GM18873 (cell line): Measurements from ENCODE around the gene TCF3.

ENCODE experiments used
- ATAC-seq: cut with Tn5 transposase; IDR thresholded peaks from one replicate; pipeline ENCODE4 v1.9.1; 2021; ENCODE audit warnings: mild to moderate bottlenecking, moderate library complexity, moderate number of reproducible peaks; ENCODE audit not compliant: unreplicated experiment, low FRiP score

The TCF3 gene

DNA sequence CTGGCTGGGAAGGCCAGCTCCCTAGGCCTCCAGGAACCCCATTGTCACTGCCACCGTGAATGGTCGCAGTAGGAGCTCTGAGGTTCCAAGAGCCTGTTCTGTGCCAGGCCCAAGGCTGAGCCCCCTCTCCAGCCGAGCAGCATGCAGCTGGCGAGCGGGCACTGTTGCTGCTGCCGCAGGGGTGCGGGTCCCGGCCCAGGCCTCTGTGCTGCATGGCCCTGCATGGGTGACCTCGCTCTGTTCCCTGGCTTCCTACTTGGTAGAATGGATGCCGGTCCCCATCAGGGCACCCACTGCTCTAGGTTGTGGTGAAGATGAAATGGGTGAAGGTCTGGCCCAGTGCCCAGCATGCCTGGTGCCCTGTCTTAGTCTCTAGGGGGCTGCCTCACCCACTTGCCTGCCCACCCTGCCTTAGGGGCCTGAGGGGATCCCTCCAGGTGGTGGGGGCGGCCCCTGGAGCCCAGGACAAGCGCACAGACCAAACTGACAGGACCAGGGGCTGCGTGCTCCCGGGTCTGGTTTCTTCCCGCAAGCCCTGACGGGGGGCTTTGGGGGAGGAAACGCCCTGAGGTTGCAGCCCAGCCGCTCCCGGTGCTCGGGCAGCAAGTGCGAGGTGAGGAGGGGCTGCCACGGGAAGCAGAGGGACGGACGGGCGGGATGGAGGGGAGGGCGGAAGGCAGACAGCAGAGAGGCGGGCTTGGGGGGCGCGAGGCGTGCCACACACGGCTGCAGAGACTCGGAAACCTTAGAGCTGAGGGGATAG, 38.4 kb downstream of the TCF3 start:
- ATAC-seq: no peak

GRCh38 chr19:1613146-1613545, 39.3 kb downstream of the TCF3 start:
- no peak for ATAC-seq

GRCh38 chr19:1612114-1613086, 40.0 kb downstream of the TCF3 start:
- no peak for ATAC-seq

- no peak for ATAC-seq
These were observed 41.1 kb downstream of the TCF3 start for GRCh38 chr19:1611353-1611752.

DNA sequence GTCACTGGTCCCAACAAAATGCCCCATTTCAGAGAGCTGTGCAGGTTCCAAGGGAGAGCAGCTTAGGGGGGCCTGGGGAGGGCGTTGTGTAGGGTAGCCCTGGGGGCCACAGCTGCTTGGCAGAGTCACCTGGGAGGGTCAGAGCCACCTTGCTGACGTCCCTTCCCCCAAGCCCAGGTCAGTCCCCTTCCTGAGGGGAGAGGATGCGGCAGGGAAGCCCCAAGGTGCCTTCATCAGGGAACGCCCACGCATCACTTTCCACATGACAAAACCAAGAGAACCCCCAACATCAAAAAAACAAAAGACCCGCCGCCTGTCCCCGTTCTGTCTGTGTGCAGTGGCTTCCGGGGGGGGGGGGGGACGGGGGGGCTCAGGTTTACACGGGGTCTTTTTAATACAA, 41.8 kb downstream of the TCF3 start:
- no peak for ATAC-seq

GRCh38 chr19:1609680-1610474, 42.5 kb downstream of the TCF3 start:
- no peak for ATAC-seq

DNA sequence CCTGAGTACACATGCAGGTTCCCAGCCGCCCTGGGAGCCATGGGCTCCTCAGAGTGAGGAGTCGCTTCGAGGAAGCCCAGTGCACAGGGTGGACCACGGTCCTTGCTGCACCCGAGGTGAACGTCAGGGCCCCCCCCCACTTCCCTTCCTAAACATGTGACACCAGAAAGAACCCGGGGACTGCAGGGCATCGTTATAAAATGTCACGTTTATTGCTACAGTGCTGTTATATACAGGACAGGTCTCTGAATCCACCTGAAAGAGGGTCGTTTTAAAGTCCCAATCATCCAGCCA, 43.4 kb downstream of the TCF3 start:
- ATAC-seq: no peak

- ATAC-seq: no peak
These were observed 43.9 kb downstream of the TCF3 start for GRCh38 chr19:1608359-1609102.

- ATAC-seq: no peak
These were observed 46.2 kb downstream of the TCF3 start for GRCh38 chr19:1606138-1606651.

GRCh38 chr19:1605236-1606137, 46.9 kb downstream of the TCF3 start, which contains the start of gene UQCR11:
Gene UQCR11, minus strand, starts transcription at chr19:1605462. Its CDS starts 53 bp downstream, at chr19:1605409.
- peak; percentile 53 for ATAC-seq

- no peak for ATAC-seq
These were observed 50.2 kb downstream of the TCF3 start for GRCh38 chr19:1602091-1602707.

- ATAC-seq: no peak
These were observed 50.8 kb downstream of the TCF3 start for GRCh38 chr19:1601613-1602064.

DNA sequence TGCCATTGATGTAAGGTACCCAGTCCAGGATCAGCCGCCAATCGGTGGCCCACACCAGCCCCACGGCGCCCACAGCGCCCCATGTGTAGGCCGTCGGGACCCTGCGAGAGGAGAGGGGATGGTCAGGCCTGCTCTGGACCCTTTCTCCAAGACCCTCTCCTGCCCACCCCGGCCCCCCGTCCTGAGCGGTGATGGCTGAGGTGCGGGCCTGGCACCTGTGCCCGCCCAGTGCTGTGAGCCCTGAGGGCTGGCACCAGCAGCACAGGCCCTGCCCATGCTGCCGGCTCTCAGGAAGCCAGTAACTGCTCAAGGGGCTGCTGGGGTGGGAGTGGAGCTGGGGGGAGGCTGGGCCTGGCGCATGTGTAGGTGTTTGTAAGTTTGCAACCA, 53.0 kb downstream of the TCF3 start:
- no peak for ATAC-seq

DNA sequence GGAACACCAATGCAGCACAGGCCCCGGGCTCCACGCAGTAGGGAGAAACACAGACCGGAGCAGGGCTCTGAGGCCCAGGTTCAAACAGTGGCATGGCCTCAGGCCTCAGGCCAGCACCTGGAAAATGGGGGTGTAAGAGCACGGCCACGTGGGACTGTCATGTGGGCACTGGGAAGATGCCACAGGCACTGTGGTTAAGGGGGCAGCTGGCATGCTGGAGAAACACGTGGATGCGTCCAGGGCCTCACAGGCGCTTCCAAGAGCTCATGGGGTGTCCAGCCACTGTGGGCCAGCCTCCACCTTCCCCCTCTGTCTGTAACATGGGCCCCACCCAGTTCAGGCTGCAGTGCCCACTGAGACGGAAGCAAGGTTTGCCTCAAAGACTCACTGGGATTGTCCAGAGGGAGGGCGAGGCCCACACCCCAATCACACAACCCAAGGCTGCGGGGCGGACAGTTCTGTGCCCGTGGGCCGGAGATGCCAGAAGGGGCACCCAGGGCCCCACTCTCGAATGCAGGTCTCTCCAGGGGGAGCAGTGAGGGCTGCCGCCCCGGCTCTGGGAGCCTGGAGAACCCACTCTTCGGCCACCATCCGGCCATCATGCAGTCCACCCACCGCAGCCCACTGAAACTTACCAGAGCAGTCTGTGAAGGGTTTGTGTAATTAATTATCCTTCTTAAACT, 53.5 kb downstream of the TCF3 start:
- ATAC-seq: no peak

- ATAC-seq: no peak
These were observed 59.0 kb downstream of the TCF3 start for GRCh38 chr19:1593501-1593772.

- ATAC-seq: peak; percentile 40
These were observed 59.5 kb downstream of the TCF3 start, which contains the start of gene MBD3 for GRCh38 chr19:1592755-1593500. Gene MBD3, minus strand, starts transcription at chr19:1592865. Its CDS starts 234 bp downstream, at chr19:1592631.

DNA sequence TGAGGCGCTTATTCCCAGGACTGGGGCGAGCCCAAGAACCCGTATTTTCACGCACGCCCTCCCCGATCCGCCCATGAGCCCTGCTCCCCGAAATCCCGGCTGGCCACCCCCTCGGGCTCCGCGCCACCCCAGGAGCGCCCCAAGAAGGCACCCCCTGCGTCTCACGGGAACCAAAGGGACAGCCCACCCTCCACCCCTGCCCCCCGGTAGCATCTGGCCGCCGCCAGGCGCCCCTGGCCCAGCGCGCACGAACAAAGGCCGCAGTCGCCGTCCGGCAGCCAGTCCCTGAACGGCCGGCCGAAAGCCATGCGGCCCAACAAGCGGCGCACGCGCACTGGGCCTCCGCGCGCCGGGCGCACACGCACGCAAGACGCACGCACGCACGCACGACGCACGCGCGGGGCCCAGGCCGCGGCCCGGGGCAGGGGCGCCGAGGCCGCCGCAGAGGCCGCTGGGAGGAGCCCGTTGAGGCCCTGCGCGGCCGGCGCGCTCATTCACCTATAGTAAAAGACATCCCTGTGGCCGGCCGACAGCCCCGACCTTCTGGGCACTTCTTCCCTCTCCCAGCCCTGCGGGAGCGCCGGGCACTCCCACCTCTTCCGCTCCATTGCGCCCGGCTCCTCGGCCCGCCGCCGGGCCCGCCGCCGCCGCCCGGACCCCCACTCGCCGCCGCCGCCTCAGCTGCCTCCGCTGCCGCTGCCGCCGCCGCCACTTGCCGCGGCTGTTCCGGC, 60.2 kb downstream of the TCF3 start:
- peak; percentile 49 for ATAC-seq
